ENCODE measurements around the gene FCN2. TPM values are rescaled to one million over a fixed set of nuclear protein-coding genes. Genes with fewer than 3 reads are reported as not detected.

The FCN2 gene
- total and polyA plus RNA-seq, 4 donors, result 0.20 to 0.22 TPM; not detected in 2

DNA sequence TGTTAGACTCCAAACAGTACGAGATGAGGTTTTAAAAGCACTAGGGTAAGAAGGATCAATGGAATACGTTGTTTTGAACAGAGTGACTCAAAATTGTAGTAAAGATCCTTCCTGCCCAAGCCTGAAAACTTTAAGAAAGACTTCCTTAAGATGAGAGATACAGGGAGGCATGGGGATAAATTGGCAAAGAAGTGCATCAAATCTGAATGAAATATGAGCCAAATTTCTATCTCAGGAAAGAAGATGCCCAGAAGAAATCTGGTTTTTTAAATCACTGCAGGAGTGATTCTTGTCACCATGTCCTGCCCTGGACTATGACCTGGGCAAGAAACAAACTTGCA lies 14.9 kb downstream of the FCN2 start:
- TF ChIP-seq CTCF (IDR thresholded peaks at IDR 0.05; ENCODE audit: control extremely low read depth, extremely low read depth), result no peak
- peaks cover 0 to 26% (median 9%) of the 10 kb centered on the region in 5 donors for H3K4me1 ChIP-seq (ENCODE audit: control insufficient read depth in 5 of 5, insufficient read depth in 5 of 5, low read length in 5 of 5)
- H3K4me3 ChIP-seq, result no peak overlapping the region
- ATAC-seq (ENCODE audit: insufficient read depth, low FRiP score) (no peak), DNase-seq (no peak)
- no peak overlapping the region for H3K9ac ChIP-seq (ENCODE audit: insufficient read depth in 1 of 2, low read length in 2 of 2)
- peak overlapping the region in 1 of 2 donors; percentile 11 for H3K27ac ChIP-seq (ENCODE audit: low read depth in 1 of 2, low read length in 1 of 2)
- no peaks in the 10 kb centered on the region for H3K27me3 ChIP-seq (ENCODE audit: control insufficient read depth in 3 of 3, insufficient read depth in 3 of 3, low read length in 2 of 3)
- H3K36me3 ChIP-seq (ENCODE audit: control insufficient read depth in 4 of 4, insufficient read depth in 4 of 4, low read length in 4 of 4), result no peaks in the 10 kb centered on the region
- H3K9me3 ChIP-seq (ENCODE audit: control insufficient read depth in 4 of 4, insufficient read depth in 3 of 4, low read length in 3 of 4), result peaks cover 0 to 8% (median 2%) of the 10 kb centered on the region in 4 donors
- WGBS, 2 donors, result 63 to 79% methylated on average over 2 of the region's 2 CpGs

GRCh38 chr9:134895908-134896833 lies 15.6 kb downstream of the FCN2 start:
- Histone ChIP-seq H3K4me1 (ENCODE audit: control insufficient read depth in 5 of 5, insufficient read depth in 5 of 5, low read length in 5 of 5) (peaks cover 0 to 26% (median 9%) of the 10 kb centered on the region in 5 donors), H3K36me3 (ENCODE audit: control insufficient read depth in 4 of 4, insufficient read depth in 4 of 4, low read length in 4 of 4) (no peaks in the 10 kb centered on the region), H3K9me3 (ENCODE audit: control insufficient read depth in 4 of 4, insufficient read depth in 3 of 4, low read length in 3 of 4) (peaks cover 0 to 8% (median 2%) of the 10 kb centered on the region in 4 donors), H3K27ac (ENCODE audit: low read depth in 1 of 2, low read length in 1 of 2) (peak overlapping the region in 1 of 2 donors; percentile 43), H3K4me3 (no peak overlapping the region), H3K27me3 (ENCODE audit: control insufficient read depth in 3 of 3, insufficient read depth in 3 of 3, low read length in 2 of 3) (no peaks in the 10 kb centered on the region), H3K9ac (ENCODE audit: insufficient read depth in 1 of 2, low read length in 2 of 2) (no peak overlapping the region)
- peak; percentile 72 to 86 (median 79) for DNase-seq
- 41 to 57% methylated on average over 14 of the region's 14 CpGs for WGBS, 2 donors
- no peak for ATAC-seq (ENCODE audit: insufficient read depth, low FRiP score)
- no peak for TF ChIP-seq CTCF (IDR thresholded peaks at IDR 0.05; ENCODE audit: control extremely low read depth, extremely low read depth)

DNA sequence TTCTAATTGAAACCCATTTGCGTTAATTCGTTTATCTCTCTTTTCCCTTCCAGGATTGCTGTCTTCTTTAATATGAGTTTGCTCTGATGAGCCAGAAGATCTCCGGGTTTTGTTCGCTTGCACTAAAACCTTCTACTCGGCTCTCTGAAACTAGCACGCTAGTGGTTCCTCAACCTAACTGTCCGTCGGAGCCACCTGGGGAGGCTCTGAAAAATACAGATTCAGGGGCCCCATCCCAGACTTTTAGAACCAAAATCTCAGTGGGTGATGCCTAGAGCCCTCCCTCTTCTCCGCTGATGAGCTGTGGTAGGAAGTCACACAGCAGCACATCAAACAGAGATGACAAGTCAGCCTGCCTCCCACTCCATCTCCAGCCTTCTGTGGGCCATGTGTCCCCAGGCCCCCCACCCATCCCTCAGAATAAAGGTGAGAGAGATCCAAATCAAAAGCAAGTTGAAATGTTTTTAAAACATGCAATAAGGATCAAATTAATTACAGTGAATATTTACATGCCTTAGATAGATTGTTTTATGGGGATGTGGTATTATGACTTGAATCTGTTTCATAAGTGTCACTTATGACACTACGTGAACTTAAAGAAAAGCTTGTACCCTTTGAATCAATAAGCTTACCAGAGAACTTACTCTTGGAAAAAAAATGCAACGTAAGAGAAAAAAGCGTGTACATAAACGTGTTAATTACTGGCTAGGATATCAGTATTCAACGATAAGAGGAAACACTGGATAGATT lies 16.4 kb downstream of the FCN2 start:
- no peak for ATAC-seq (ENCODE audit: insufficient read depth, low FRiP score)
- peak overlapping the region in 1 of 2 donors; percentile 43 for H3K27ac ChIP-seq (ENCODE audit: low read depth in 1 of 2, low read length in 1 of 2)

More for the DNA sequence above, 16.4 kb downstream of the FCN2 start:
- H3K9me3 ChIP-seq (ENCODE audit: control insufficient read depth in 4 of 4, insufficient read depth in 3 of 4, low read length in 3 of 4), result peaks cover 0 to 8% (median 2%) of the 10 kb centered on the region in 4 donors
- H3K27me3 ChIP-seq (ENCODE audit: control insufficient read depth in 3 of 3, insufficient read depth in 3 of 3, low read length in 2 of 3), result no peaks in the 10 kb centered on the region
- no peaks in the 10 kb centered on the region for H3K36me3 ChIP-seq (ENCODE audit: control insufficient read depth in 4 of 4, insufficient read depth in 4 of 4, low read length in 4 of 4)
- DNase-seq, result peak in 2 of 3 donors; percentile 44 to 50
- H3K4me3 ChIP-seq, result no peak overlapping the region
- no peak overlapping the region for H3K9ac ChIP-seq (ENCODE audit: insufficient read depth in 1 of 2, low read length in 2 of 2)
- WGBS, 2 donors, result 64 to 85% methylated on average over 14 of the region's 14 CpGs
- TF ChIP-seq CTCF (IDR thresholded peaks at IDR 0.05; ENCODE audit: control extremely low read depth, extremely low read depth), result no peak
- peaks cover 0 to 23% (median 9%) of the 10 kb centered on the region in 5 donors for H3K4me1 ChIP-seq (ENCODE audit: control insufficient read depth in 5 of 5, insufficient read depth in 5 of 5, low read length in 5 of 5)

Data from lung (tissue), 12 donors.